H9 (cell line): ENCODE results near the gene KRTAP12-1. TPM values are rescaled to one million over a fixed set of nuclear protein-coding genes. Genes with fewer than 3 reads are reported as not detected.
A peak's percentile ranks its signal among the peaks of the same experiment; 100 is the strongest.

Experiments
- DNase-seq: peaks from one replicate; pipeline ENCODE4 v3.0.0-alpha.2; 2017
- H2AFZ ChIP-seq: one replicate; pipeline ENCODE4 v1.6.1; 2013; ENCODE audit warnings: mild to moderate bottlenecking, low read length, control low read depth, moderate library complexity
- H2AK5ac ChIP-seq: 2 replicates; pipeline ENCODE4 v1.6.1; 2013; ENCODE audit warnings: low read length, control low read depth, mixed read lengths; ENCODE audit not compliant: insufficient read length
- H2BK120ac ChIP-seq: one replicate; pipeline ENCODE4 v1.6.1; 2013; ENCODE audit warnings: low read depth, mild to moderate bottlenecking, low read length, control low read depth, inconsistent platforms; ENCODE audit not compliant: poor library complexity, severe bottlenecking
- H2BK12ac ChIP-seq: 2 replicates; pipeline ENCODE4 v1.6.1; 2013; ENCODE audit warnings: low read length, control low read depth, mixed read lengths, low read depth; ENCODE audit not compliant: insufficient read length
- H2BK15ac ChIP-seq: 2 replicates; pipeline ENCODE4 v1.6.1; 2013; ENCODE audit warnings: low read depth, low read length, control low read depth
- H2BK20ac ChIP-seq: one replicate; pipeline ENCODE4 v1.6.1; 2013; ENCODE audit warnings: low read depth, mild to moderate bottlenecking, low read length, control low read depth, inconsistent platforms; ENCODE audit not compliant: poor library complexity, severe bottlenecking
- H2BK5ac ChIP-seq: 2 replicates; pipeline ENCODE4 v1.6.1; 2013; ENCODE audit warnings: low read length, control low read depth, mixed read lengths; ENCODE audit not compliant: insufficient read length
- H3K14ac ChIP-seq: 2 replicates; pipeline ENCODE4 v1.6.1; 2013; ENCODE audit warnings: low read length, control low read depth; ENCODE audit not compliant: insufficient read depth
- H3K18ac ChIP-seq: 2 replicates; pipeline ENCODE4 v1.6.1; 2013; ENCODE audit warnings: low read depth, mild to moderate bottlenecking, mixed read lengths, low read length, control low read depth; ENCODE audit not compliant: insufficient read length
- H3K23ac ChIP-seq: 2 replicates; pipeline ENCODE4 v1.6.1; 2013; ENCODE audit warnings: low read length, control low read depth, mixed read lengths, low read depth; ENCODE audit not compliant: insufficient read length
- H3K23me2 ChIP-seq: 2 replicates; pipeline ENCODE4 v1.6.1; 2013; ENCODE audit warnings: low read depth, mild to moderate bottlenecking, mixed read lengths, low read length, control low read depth; ENCODE audit not compliant: insufficient read length, poor library complexity, severe bottlenecking
- H3K27ac ChIP-seq: 2 replicates; pipeline ENCODE4 v1.5.1; 2013; ENCODE audit warnings: low read length, control low read depth, mixed read lengths, low read depth; ENCODE audit not compliant: insufficient read length
- H3K27me3 ChIP-seq: 2 replicates; pipeline ENCODE4 v1.6.1; 2013; ENCODE audit warnings: low read length, control low read depth, inconsistent platforms; ENCODE audit not compliant: insufficient read depth
- H3K4ac ChIP-seq: 2 replicates; pipeline ENCODE4 v1.6.1; 2013; ENCODE audit warnings: low read depth, mild to moderate bottlenecking, control low read depth, inconsistent platforms, low read length, moderate library complexity
- H3K4me1 ChIP-seq: 2 replicates; pipeline ENCODE4 v1.6.1; 2013; ENCODE audit warnings: low read length, control low read depth, inconsistent platforms; ENCODE audit not compliant: insufficient read depth
- H3K4me2 ChIP-seq: 2 replicates; pipeline ENCODE4 v1.6.1; 2013; ENCODE audit warnings: low read length, control low read depth, mixed read lengths; ENCODE audit not compliant: insufficient read length, insufficient read depth
- H3K56ac ChIP-seq: 2 replicates; pipeline ENCODE4 v1.6.1; 2013; ENCODE audit warnings: low read depth, mild to moderate bottlenecking, mixed read lengths, low read length, control low read depth; ENCODE audit not compliant: insufficient read length
- H3K79me1 ChIP-seq: 2 replicates; pipeline ENCODE4 v1.6.1; 2013; ENCODE audit warnings: low read depth, mild to moderate bottlenecking, moderate library complexity, low read length, control low read depth, inconsistent platforms; ENCODE audit not compliant: insufficient read depth, poor library complexity, severe bottlenecking
- H3K79me2 ChIP-seq: 2 replicates; pipeline ENCODE4 v1.6.1; 2013; ENCODE audit warnings: low read length, control low read depth, inconsistent platforms; ENCODE audit not compliant: insufficient read depth
- H3K9ac ChIP-seq: 2 replicates; pipeline ENCODE4 v1.6.1; 2013; ENCODE audit warnings: low read length, control low read depth, mixed read lengths; ENCODE audit not compliant: insufficient read length; ENCODE audit errors: extremely low read depth
- H3K9me3 ChIP-seq: one replicate; pipeline ENCODE4 v1.6.1; 2013; ENCODE audit warnings: low read depth, low read length, inconsistent platforms; ENCODE audit not compliant: control insufficient read depth
- H3T11ph ChIP-seq: one replicate; pipeline ENCODE4 v1.6.1; 2013; ENCODE audit warnings: mild to moderate bottlenecking, low read length, control low read depth, inconsistent platforms
- H4K20me1 ChIP-seq: one replicate; pipeline ENCODE4 v1.6.1; 2013; ENCODE audit not compliant: control insufficient read depth, insufficient read length, insufficient read depth
- H4K5ac ChIP-seq: 2 replicates; pipeline ENCODE4 v1.6.1; 2013; ENCODE audit warnings: low read depth, mild to moderate bottlenecking, mixed read lengths, low read length, control low read depth; ENCODE audit not compliant: insufficient read length
- H4K8ac ChIP-seq: replicated peaks from 2 replicates; pipeline ENCODE4 v1.6.1; 2013; ENCODE audit warnings: low read length, control low read depth, mixed read lengths, low read depth; ENCODE audit not compliant: insufficient read length
- H4K91ac ChIP-seq: 2 replicates; pipeline ENCODE4 v1.6.1; 2013; ENCODE audit warnings: low read depth, mild to moderate bottlenecking, moderate library complexity, mixed read lengths, low read length, control low read depth; ENCODE audit not compliant: insufficient read length
- H3K27ac Mint-ChIP-seq, 3 experiments: 2 replicates in 2 of 3; 3 replicates in 1 of 3; pipeline ENCODE4 v1.8.0; 2020 to 2021; ENCODE audit warnings: mixed read lengths in 3 of 3, mild to moderate bottlenecking in 1 of 3, moderate library complexity in 1 of 3
- H3K27me3 Mint-ChIP-seq: 2 replicates; pipeline ENCODE4 v1.8.0; 2021; ENCODE audit warnings: low read depth, mild to moderate bottlenecking, moderate library complexity, mixed read lengths
- H3K36me3 Mint-ChIP-seq, 3 experiments: 2 replicates in 2 of 3; 3 replicates in 1 of 3; pipeline ENCODE4 v1.8.0; 2020 to 2021; ENCODE audit warnings: low read depth in 3 of 3, mixed read lengths in 3 of 3; ENCODE audit not compliant: insufficient read depth in 1 of 3
- H3K4me1 Mint-ChIP-seq, 2 experiments: 2 replicates each; pipeline ENCODE4 v1.8.0; 2020; ENCODE audit warnings: mixed read lengths in 2 of 2
- H3K4me3 Mint-ChIP-seq, 2 experiments: 2 replicates in 1 of 2; 3 replicates in 1 of 2; pipeline ENCODE4 v1.8.0; 2020 to 2021; ENCODE audit warnings: mild to moderate bottlenecking in 2 of 2, mixed read lengths in 2 of 2, moderate library complexity in 1 of 2
- H3K9me3 Mint-ChIP-seq, 2 experiments: 2 replicates in 1 of 2; 3 replicates in 1 of 2; pipeline ENCODE4 v1.8.0; 2020; ENCODE audit warnings: mild to moderate bottlenecking in 2 of 2, mixed read lengths in 2 of 2, moderate library complexity in 1 of 2
- CTCF ChIP-seq: fragments of 200-600 bp; sonication (generic); conservative IDR thresholded peaks from 3 replicates; pipeline ENCODE4 v1.8.0; 2021; ENCODE audit warnings: antibody characterized with exemption, mild to moderate bottlenecking
- WGBS: extraction: QIAGEN DNeasy Blood & Tissue Kit; methylation state at CpG from one replicate; pipeline ENCODE4 v1.1.7; 2013; ENCODE audit warnings: missing lambda C conversion rate, low lambda C conversion rate, mixed read lengths; ENCODE audit not compliant: insufficient read length; ENCODE audit errors: extremely low coverage; 5-methylcytosine and 5-hydroxymethylcytosine counted together
- total RNA-seq: library from RNA; stranded (reverse); gene quantifications from 2 replicates; pipeline ENCODE4 v1.2.1, GENCODE V29; 2021

Gene KRTAP12-1
- total RNA-seq, 1 experiment from 2014 or later, result not detected

DNA sequence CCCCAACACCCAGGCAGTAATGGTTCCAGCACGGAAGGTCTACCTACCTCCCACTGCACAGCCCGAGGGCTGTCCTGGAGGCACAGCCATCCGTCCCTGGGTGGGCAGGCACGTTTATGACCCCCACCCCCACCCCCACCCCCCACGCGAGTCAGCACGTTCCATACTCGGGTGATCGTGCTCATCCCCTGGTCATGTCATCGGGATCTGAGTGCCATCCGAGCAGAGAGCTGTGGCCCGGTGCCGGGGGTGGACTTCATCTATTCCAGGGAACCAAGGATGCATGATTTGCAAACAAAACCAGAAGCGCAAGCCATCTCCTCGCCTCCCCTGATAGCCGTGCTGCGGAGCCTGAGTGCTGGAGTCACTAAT is 28.3 kb upstream of the KRTAP12-1 start:
- Histone ChIP-seq H3K79me2 (no peaks in the 10 kb centered on the region), H3K9ac (no peak overlapping the region), H4K8ac (no peak overlapping the region), H2BK12ac (no peak overlapping the region), H3K79me1 (no peaks in the 10 kb centered on the region), H3K56ac (no peak overlapping the region), H3K27me3 (peaks cover 55% of the 10 kb centered on the region; the same call in 1 of the 2 replicates), H4K91ac (no peak overlapping the region), H2BK15ac (no peak overlapping the region), H3K14ac (no peak overlapping the region), H4K20me1 (no peaks in the 10 kb centered on the region), H3K4me1 (peaks cover 3% of the 10 kb centered on the region; the same call in 1 of the 2 replicates), H2BK20ac (no peak overlapping the region), H3T11ph (no peak overlapping the region), H3K27ac (no peak overlapping the region), H2BK120ac (no peak overlapping the region), H2AK5ac (no peak overlapping the region), H3K4ac (no peak overlapping the region), H3K9me3 (no peaks in the 10 kb centered on the region), H3K23me2 (peaks cover 38% of the 10 kb centered on the region), H3K18ac (no peak overlapping the region), H3K4me2 (peak overlapping the region; percentile 39), H3K23ac (no peak overlapping the region), H4K5ac (no peak overlapping the region), H2AFZ (no peak overlapping the region), H2BK5ac (no peak overlapping the region)
- H3K36me3 Mint-ChIP-seq, result no peaks in the 10 kb centered on the region; a peak in 2 of 7 replicates
- H3K4me3 Mint-ChIP-seq, result peak overlapping the region; percentile 56 to 86
- WGBS, result no CpG with 5 or more reads among the region's 17 CpGs
- H3K27me3 Mint-ChIP-seq, result peaks cover 94% of the 10 kb centered on the region
- no peaks in the 10 kb centered on the region for H3K9me3 Mint-ChIP-seq
- no peak overlapping the region for H3K27ac Mint-ChIP-seq
- peak; percentile 30 for DNase-seq
- TF ChIP-seq CTCF, result no peak
- peaks cover 62 to 73% of the 10 kb centered on the region in 2 experiments for H3K4me1 Mint-ChIP-seq
